H1 (cell line): ENCODE data around the gene SECISBP2L. TPM values are rescaled to one million over a fixed set of nuclear protein-coding genes. Genes with fewer than 3 reads are reported as not detected.

Source experiments
- CHD1 ChIP-seq: IDR thresholded peaks from 2 replicates; pipeline ENCODE4 v1.6.1; 2012; ENCODE audit warnings: low read depth, low read length, improper control_type of control experiment
- EZH2 ChIP-seq: fragments of 200-600 bp; sonication (generic); IDR thresholded peaks from 2 replicates; pipeline ENCODE4 v1.7.1; 2012; ENCODE audit warnings: low read depth, mild to moderate bottlenecking, moderate library complexity, low read length, inconsistent platforms; ENCODE audit not compliant: severe bottlenecking
- GABPA ChIP-seq: IDR thresholded peaks from 2 replicates; pipeline ENCODE4 v1.6.1; 2011; ENCODE audit warnings: mild to moderate bottlenecking, low read length, moderate library complexity, borderline replicate concordance; ENCODE audit not compliant: insufficient read depth
- JUN ChIP-seq: IDR thresholded peaks from 2 replicates; pipeline ENCODE4 v1.6.1; 2011; ENCODE audit warnings: low read depth, mild to moderate bottlenecking, improper control_type of control experiment, low read length
- NRF1 ChIP-seq: IDR thresholded peaks from 2 replicates; pipeline ENCODE4 v1.6.1; 2011; ENCODE audit warnings: mild to moderate bottlenecking, low read depth, low read length, improper control_type of control experiment
- PHF8 ChIP-seq: fragments of 200-600 bp; sonication (generic); conservative IDR thresholded peaks from 2 replicates; pipeline ENCODE4 v1.7.1; 2012; ENCODE audit warnings: low read depth, mild to moderate bottlenecking, inconsistent platforms, low read length, moderate library complexity
- RAD21 ChIP-seq, 2 experiments: IDR thresholded peaks in 1 of 2; conservative IDR thresholded peaks in 1 of 2; 2 replicates each; pipeline ENCODE4 v1.6.1; 2011; ENCODE audit warnings: low read depth in 2 of 2, low read length in 2 of 2, improper control_type of control experiment in 1 of 2, inconsistent platforms in 1 of 2, mild to moderate bottlenecking in 1 of 2, moderate library complexity in 1 of 2
- TAF7 ChIP-seq: optimal IDR thresholded peaks from 2 replicates; pipeline ENCODE3; 2011; ENCODE audit warnings: low read depth, mild to moderate bottlenecking, inconsistent platforms, low read length, moderate library complexity, borderline replicate concordance
- USF2 ChIP-seq: IDR thresholded peaks from 2 replicates; pipeline ENCODE4 v1.6.1; 2011; ENCODE audit warnings: low read length, improper control_type of control experiment
- polyA plus RNA-seq, 7 experiments: library from polyadenylated mRNA; depleted of rRNA in 3 of 7; stranded (reverse) in 5 of 7; unstranded in 2 of 7; fragments of >200 nt in 5 of 7; fragments of 200-250 nt in 2 of 7; gene quantifications; 1 replicate in 5 of 7; 2 replicates in 1 of 7; 4 replicates in 1 of 7; pipeline versions ENCODE4 v1.2.1 to v1.2.3, GENCODE V29; 2011 to 2013; ENCODE audit warnings: missing spikeins in 2 of 7, mixed read lengths in 2 of 7
- total RNA-seq: library from RNA; stranded (reverse); fragmentation: NEBNext Ultra II Directional; extraction: Animal tissue kit (Norgen Biotek cat#: 25700); gene quantifications from 2 replicates; pipeline ENCODE4 v1.2.1, GENCODE V29; 2021
- TF ChIP-seq, protein P1 (sequence below): IDR thresholded peaks from 2 replicates; pipeline ENCODE4 v1.6.1; 2012; ENCODE audit warnings: inconsistent platforms

The SECISBP2L gene
- total and polyA plus RNA-seq, 2 of the 8 experiments (the other 6 are each of a cell fraction or from before 2014, with no cell fraction given): 7.6 to 22.8 TPM

DNA sequence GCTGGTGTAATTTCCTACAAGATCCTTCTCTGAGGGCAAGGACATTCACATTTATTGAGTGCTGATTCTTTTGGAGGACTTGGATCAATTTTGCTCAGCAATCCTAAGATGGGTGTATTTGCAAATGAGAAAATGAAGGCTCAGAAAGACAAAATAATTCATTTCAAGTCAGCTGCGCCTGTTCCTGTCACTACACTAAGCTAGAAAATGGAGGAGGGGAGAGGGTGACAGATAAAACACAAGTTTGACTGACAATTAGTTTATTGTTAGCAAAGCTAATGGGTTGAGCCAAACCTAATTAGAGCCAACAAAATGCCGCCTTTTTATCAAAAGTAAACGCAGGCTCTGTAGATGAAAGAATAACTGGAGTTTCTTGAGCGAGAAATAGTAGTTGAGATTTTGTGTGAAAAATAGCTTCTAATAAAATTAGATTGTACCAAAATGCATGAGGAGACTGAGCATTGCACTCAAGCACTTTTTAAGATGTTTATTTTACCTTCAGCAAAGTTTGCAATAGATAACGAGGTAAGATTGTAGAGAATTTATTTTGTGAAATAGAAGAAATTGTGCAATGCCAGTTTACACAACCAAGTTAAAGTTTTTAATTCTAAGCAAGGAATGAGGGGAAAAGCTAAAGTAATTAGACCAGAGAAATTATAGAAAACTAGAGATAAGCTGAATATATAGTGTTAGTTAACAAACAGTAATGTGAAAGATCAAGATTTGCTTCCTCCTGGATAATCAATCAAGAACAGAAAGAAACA is 39.6 kb upstream of the SECISBP2L start (continued):
- TF ChIP-seq RAD21 (IDR thresholded peaks at IDR 0.05 in 1 of 2, conservative IDR thresholded peaks at IDR 0.05 in 1 of 2; ENCODE audit: low read depth in 2 of 2, low read length in 2 of 2) (no peak), GABPA (no peak), USF2 (no peak), JUN (no peak), EZH2 (no peak), PHF8 (no peak), NRF1 (no peak), CHD1 (no peak), TAF7 (no peak)
- TF ChIP-seq, protein P1, sequence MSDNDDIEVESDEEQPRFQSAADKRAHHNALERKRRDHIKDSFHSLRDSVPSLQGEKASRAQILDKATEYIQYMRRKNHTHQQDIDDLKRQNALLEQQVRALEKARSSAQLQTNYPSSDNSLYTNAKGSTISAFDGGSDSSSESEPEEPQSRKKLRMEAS: no peak
- TF ChIP-seq, all 59 proteins: peak for 0
